HG03565 (cell line): ENCODE results near the gene NUP50.

ENCODE experiments used
- ATAC-seq: cut with Tn5 transposase; IDR thresholded peaks from one replicate; pipeline ENCODE4 v1.9.1; 2021; ENCODE audit warnings: mild to moderate bottlenecking, moderate library complexity; ENCODE audit not compliant: unreplicated experiment

NUP50 gene

DNA sequence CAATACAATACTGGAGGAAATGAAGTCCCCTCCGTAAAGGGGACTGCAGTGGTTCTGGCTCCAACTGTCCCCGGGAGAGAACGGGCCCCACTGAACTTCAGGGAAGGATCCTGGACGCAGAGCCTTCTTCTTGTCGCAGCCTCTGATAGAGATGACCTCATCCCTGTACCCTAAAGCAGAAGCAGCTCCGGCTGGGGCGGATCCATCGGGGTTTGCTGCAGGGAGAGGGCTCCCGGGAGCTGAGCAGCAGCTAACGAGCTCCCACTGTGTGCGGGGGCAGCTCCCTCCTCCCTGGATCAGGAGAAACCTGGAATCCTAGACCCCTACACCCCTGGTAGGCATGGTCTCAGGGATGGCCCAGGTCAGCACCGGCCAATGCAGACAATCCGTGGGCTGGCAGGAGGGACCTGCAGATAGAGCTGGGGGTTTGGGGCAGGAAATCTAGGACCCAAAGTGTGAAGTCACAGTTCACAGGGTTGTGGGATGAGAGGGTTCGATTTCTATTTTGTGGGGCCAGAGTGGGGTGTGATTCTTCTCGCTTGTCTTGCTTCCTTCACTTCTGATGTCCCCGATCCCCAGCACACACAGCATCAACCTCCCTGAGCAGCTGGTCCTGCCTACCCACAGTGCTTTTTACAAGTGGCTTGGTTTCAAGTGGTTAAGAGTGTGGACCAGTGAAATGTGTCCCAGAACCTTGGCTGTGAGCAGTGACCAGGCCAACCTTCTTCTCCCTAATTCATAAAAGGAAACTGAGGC, 64.1 kb downstream of the NUP50 start:
- ATAC-seq: no peak

DNA sequence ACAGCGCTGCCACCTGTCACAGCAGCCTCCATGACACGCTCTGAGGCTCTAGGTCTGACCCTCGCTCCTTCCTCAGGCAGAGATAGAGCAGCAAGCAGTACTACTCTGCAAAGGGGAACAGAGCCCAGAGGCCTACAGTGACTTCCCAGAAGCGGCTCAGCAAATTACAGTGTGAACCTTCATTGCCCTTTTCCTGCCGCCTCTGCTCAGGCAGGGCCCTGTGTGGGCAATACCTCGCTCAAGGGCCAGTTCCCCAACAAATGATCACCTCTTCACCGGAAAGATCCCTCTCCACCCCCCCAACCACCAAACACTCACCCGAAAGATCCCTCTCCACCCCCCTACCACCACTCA, 64.7 kb downstream of the NUP50 start:
- no peak for ATAC-seq

DNA sequence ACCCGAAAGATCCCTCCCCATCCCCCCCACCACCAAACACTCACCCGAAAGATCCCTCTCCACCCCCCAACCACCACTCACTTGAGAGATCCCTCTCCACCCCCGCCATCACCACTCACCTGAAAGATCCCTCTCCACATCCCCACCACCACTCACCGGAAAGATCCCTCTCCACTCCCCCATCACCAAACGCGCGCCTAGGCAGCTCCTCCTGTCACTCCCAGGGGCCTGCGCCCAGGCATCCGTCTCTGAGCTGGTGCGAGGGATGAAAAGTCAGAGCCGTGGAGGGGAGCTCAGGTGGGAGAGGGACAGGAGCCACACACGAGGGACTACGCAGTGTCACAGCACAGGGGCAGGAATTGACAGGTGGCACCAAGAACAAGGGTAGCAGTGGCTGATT, 65.5 kb downstream of the NUP50 start:
- ATAC-seq: no peak

- no peak for ATAC-seq
Observed at GRCh38 chr22:45230026-45230721, 66.4 kb downstream of the NUP50 start.

DNA sequence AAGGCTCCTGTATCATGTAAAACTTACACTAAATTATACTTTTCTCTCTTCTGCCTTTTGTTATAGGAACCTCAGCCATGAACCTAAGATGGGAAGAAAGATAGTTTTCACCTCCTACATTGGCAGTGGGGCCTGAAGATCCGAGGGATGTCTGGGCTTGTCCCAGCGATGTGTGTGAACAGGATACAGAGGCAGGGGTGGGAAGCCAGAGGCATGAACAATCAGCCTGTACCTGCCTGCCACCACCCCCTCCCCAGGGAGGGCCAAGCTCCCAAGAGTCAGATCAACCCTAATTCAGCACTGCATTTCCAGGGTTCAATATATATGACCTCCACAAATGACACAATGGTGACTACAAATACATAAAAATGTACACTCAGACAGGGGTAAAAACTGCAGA, 67.6 kb downstream of the NUP50 start:
- ATAC-seq: no peak

- ATAC-seq: no peak
Observed at GRCh38 chr22:45233386-45233785, 69.7 kb downstream of the NUP50 start.

GRCh38 chr22:45233827-45234226, 70.1 kb downstream of the NUP50 start:
- ATAC-seq: no peak

DNA sequence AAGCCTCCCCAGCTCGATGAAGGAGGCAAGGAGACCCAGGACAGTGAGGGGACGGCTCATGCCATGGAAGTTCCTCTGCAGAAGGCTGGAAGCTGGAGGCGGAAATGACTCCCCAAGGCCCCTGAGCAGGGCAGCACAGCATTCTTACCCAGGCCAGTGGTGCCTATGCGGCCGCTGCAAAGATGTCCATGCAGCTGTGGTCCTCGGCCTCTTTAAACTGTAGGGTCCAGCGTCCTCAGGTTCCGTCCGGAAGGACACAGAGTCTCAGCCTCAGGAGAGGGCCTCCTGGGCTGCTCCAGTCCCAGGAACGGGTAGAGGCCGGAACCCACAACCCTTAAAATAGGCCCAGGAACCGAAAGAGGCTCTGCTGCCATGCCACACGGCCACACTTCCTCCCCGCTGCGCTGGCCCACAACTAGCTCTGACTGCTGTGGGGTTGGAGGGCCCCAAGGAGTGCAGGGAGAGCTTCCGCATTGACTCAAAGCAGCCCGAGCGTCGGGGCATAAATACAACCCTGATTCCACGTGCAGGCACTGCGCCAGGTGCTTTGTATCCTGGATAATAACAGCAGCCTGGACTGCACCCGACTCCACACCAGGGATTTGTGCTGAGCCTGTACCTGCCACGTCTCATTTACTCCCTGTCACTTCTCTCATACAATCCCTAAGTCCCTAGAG, 71.5 kb downstream of the NUP50 start:
- ATAC-seq: peak; percentile 68

DNA sequence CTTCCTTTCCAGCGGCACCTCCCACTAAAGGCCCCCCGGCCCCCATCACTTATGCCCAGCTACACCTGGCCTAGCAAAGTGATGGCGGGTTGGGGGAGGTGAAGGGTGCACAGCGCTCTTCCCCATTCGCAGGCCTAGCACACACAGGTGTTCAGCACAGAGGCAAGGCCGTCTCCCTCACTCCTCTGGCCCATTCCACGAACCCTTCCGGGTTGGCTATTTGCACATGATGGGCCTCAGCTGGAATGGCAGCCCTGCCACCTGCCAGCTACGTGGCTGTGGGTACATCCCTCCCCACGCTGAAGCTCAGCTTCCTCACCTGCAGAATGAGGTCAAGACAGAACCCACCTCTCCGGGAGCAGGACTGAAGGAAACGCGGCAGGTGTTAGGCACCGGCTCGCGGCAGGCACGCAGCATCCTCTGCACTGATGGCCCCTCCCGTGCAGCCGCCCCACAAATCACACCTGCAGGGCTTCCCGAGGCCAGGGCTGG, 72.2 kb downstream of the NUP50 start:
- no peak for ATAC-seq

DNA sequence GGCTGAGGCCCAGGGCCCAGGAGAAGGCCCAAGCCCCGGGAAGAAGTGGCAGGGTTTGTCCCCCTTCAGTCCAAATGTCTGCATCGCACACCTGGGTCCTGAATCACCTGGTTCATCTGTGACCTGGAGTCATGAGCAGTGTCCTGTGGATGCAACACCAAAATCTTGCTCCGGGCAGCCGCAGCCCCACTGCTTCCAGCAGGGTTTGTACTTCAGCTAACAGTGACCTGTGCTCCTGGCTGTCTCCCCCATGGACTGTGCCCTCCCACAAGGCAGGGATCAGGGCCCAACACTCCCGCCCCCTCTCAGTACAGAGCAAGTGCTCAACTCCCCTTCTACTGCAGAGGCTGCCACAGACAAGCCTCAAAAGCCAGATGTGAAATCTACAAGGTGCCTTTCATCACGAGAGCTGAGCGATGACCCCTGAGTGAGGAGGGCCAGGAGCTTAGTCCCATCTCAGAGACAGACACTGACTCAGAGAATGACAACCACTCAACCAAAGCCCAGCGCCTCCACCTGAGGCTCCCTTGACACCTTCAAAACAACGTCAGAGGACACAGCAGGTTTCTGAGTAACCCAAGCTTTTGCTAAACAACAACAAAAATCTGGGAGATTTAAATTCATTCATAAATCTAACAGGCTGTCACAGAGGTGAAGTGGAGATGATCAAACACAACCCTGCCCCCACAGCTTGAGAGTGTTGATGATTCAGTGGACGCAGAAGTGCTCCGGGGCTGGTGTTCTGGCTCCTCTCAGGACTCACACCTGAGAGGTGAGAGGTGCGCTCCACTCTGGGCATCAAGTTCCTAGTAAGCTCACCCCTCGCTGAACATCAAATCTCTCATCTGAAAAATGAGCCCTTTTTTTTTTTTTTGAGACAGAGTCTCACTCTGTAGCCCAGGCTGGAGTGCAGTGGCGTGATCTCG, 73.6 kb downstream of the NUP50 start:
- no peak for ATAC-seq
